RPMI8226 (cell line): Measurements from ENCODE around the gene ANKRD44.
A peak's percentile ranks its signal among the peaks of the same experiment; 100 is the strongest.
"Not testable (repeated sequence)": the region's sequence is repeated elsewhere in the genome, so short reads cannot be mapped to it uniquely, and the experiment has no call there.

ENCODE experiments used
- DNase-seq: peaks from one replicate; pipeline ENCODE4 v3.0.0-alpha.2; 2015

The ANKRD44 gene

GRCh38 chr2:197315371-197315770 is 4.8 kb upstream of the ANKRD44 start:
- no peak for DNase-seq

GRCh38 chr2:197312186-197312585 is 1.6 kb upstream of the ANKRD44 start:
- no peak for DNase-seq

- DNase-seq, result no peak
Measured at GRCh38 chr2:197311421-197312033, 947 bp upstream of the ANKRD44 start.

- DNase-seq, result no peak
Measured at GRCh38 chr2:197310987-197311420, 424 bp upstream of the ANKRD44 start.

GRCh38 chr2:197309691-197310231 is 819 bp downstream of the ANKRD44 start:
- peak; percentile 68 for DNase-seq

- peak; percentile 40 for DNase-seq
Measured at GRCh38 chr2:197308996-197309690, 1.4 kb downstream of the ANKRD44 start.

GRCh38 chr2:197308585-197308984 is 2.0 kb downstream of the ANKRD44 start:
- DNase-seq, result peak; percentile 18

- DNase-seq, result peak; percentile 17
Measured at GRCh38 chr2:197307933-197308521, 2.6 kb downstream of the ANKRD44 start.

GRCh38 chr2:197307236-197307932 is 3.2 kb downstream of the ANKRD44 start:
- peak; percentile 61 for DNase-seq

- peak; percentile 85 for DNase-seq
Measured at GRCh38 chr2:197306696-197307040, 3.9 kb downstream of the ANKRD44 start.

GRCh38 chr2:197306024-197306695 is 4.4 kb downstream of the ANKRD44 start:
- DNase-seq, result peak; percentile 66

- peak; percentile 23 for DNase-seq
Measured at GRCh38 chr2:197304556-197305011, 6.0 kb downstream of the ANKRD44 start.

GRCh38 chr2:197300139-197300538 is 10.4 kb downstream of the ANKRD44 start:
- DNase-seq, result no peak

- no peak for DNase-seq
Measured at GRCh38 chr2:197298609-197299008, 12.0 kb downstream of the ANKRD44 start.

GRCh38 chr2:197297772-197298318 is 12.7 kb downstream of the ANKRD44 start:
- no peak for DNase-seq

- peak; percentile 12 for DNase-seq
Measured at GRCh38 chr2:197297266-197297665, 13.3 kb downstream of the ANKRD44 start.

- DNase-seq, result no peak
Measured at GRCh38 chr2:197296835-197297234, 13.7 kb downstream of the ANKRD44 start.

GRCh38 chr2:197294260-197294659 is 16.3 kb downstream of the ANKRD44 start:
- peak; percentile 31 for DNase-seq

- DNase-seq, result peak; percentile 60
Measured at GRCh38 chr2:197293252-197294007, 17.1 kb downstream of the ANKRD44 start.

- peak; percentile 16 for DNase-seq
Measured at GRCh38 chr2:197292619-197293018, 18.0 kb downstream of the ANKRD44 start.

- DNase-seq, result not testable (repeated sequence)
Measured at GRCh38 chr2:197287596-197287932, 23.0 kb downstream of the ANKRD44 start.
